ENCODE results near the gene SBDS. TPM values are rescaled to one million over a fixed set of nuclear protein-coding genes. Genes with fewer than 3 reads are reported as not detected.

SBDS gene
- polyA plus RNA-seq, 3 donors: 88.9 to 112 (median 103) TPM

DNA sequence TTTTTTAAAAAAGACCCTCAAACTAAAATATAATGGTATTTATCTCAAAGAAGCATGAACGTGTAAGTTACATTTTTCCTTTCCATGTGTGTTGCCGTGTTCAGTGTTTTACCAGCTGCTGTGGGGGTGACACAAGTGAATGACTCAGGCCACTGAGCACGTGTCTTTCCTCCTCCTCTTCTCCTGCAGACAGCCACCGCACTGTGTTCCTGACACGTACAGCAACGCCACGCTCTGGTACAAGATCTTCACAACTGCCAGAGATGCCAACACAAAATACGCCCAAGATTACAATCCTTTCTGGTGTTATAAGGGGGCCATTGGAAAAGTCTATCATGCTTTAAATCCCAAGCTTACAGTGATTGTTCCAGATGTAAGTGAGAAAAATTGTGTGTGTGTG is 44.6 kb downstream of the SBDS start:
- DNase-seq: no peak

DNA sequence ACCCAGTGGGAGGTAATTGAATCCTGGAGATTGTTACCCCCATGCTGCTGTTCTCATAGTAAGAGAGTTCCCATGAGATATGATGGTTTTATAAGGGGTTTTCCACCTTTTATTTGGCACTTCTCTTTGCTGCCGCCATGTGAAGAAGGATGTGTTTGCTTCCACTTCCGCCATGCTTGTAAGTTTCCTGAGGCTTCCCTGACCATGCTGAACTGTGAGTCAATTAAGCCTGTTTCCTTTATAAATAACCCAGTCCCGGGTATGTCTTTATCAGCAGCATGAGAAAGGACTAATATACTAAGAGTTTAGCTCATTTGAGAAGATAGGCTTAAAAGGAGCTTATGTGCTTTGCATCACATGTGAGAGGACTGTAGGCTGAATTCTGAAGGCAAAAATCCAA is 45.1 kb downstream of the SBDS start:
- DNase-seq: no peak

DNA sequence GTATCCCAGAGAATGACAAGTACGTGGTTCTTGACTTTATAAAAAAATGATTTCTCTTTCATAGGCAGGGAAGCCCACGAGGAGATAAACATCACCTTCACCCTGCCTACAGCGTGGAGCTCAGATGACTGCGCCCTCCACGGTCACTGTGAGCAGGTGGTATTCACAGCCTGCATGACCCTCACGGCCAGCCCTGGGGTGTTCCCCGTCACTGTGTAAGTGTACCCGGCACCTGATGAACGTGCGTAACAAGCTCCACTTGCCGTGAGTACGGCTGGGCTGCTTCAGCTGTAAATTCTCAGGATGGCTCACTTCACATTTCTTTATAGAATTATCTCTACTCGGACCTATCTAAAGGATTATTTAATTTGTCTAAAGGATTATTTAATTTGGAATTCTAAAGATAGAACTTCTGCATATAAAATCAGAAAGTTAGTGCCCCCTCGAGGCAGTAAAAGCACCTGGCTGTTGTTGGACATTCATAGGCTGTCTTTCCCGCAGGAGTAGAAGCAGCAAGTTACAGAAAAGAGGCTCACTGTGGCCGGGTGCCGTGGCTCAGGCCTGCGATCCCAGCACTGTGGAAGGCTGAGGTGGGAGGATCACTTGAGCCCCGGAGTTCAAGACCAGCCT is 46.8 kb downstream of the SBDS start:
- DNase-seq: no peak

DNA sequence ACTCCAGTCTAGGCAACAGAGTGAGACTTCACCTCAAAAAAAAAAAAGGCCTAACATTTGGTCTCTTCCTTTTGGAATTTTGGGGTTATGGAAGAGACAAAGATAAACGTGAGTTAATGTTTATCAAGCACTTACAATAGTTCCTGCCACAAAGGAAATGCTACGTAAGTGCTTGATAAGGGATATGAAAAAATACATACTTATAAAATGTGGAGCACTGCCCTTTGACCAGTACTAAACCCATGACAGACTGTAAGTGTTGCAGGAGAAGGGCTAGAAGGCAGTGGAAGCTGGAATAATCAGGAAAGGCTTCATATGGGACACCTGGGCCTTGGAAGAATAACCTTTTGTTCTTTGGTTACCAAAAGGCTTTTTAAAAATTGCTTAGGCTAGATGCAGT is 48.8 kb downstream of the SBDS start:
- DNase-seq: no peak

DNA sequence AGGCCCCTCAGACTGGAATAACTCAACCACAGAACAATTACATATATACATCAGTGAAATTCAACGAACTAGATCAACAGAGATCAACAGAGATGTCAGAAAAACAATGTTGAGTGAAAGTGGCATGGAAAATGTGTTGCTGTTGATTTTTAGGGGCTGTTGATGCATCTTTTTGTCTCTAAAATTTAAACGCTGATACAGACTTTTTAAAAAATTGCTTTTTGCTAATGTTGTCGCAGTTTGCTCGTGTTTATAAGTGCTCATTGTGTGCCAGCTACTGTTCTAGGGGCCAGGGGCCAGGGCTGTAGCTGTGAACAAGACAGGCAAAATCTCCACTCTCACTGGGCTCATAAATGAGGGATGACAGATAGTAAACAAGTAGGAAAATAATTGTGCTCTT is 56.1 kb downstream of the SBDS start:
- DNase-seq: no peak

DNA sequence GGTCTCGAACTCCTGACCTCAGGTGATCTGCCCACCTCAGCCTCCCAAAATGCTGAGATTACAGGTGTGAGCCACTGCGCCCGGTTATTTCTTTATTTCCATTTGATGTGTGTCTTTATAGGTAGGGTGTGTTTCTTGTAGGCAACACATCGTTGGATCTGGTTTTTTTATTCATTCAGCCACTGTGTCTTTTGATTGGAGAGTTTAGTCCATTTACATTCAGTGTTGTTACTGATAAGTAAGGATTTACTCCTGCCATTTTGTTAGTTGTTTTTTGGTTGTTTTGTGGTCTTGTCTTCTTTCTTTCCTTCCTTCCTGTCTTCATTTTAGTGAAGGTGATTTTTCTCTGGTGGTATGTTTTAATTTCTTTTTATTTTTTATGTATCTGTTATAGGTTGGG is 57.4 kb downstream of the SBDS start:
- DNase-seq: no peak

Other genes starting within 250 kb of the SBDS start
- 10 to 100 TPM; 68.7 to 78.2 (median 72.5) TPM for gene TMEM248, start 74.4 kb downstream of the SBDS start, polyA plus RNA-seq (ENCODE audit: insufficient read length in 3 of 3)
- 10 to 100 TPM; 22.4 to 28.7 (median 23.2) TPM for gene TYW1, start 1.2 kb upstream of the SBDS start, polyA plus RNA-seq (ENCODE audit: insufficient read length in 3 of 3)

Data from renal pelvis (tissue), 4 donors.